SIG-M5 (cell line): Measurements from ENCODE around the gene CLEC16A.
"Not testable (repeated sequence)": the region's sequence is repeated elsewhere in the genome, so short reads cannot be mapped to it uniquely, and the experiment has no call there.

Source experiments
- DNase-seq: peaks from one replicate; lab custom pipeline; 2025; lab: John Stamatoyannopoulos, UW

Gene CLEC16A

GRCh38 chr16:10926094-10926493 is 18.3 kb upstream of the CLEC16A start:
- DNase-seq, result no peak

GRCh38 chr16:10926867-10927266 is 17.5 kb upstream of the CLEC16A start:
- DNase-seq, result no peak

- DNase-seq, result no peak
These were observed 16.8 kb upstream of the CLEC16A start for GRCh38 chr16:10927497-10928112.

GRCh38 chr16:10929097-10929496 is 15.3 kb upstream of the CLEC16A start:
- not testable (repeated sequence) for DNase-seq

GRCh38 chr16:10929853-10930754 is 14.3 kb upstream of the CLEC16A start:
- no peak for DNase-seq

GRCh38 chr16:10930755-10931093 is 13.6 kb upstream of the CLEC16A start:
- DNase-seq, result no peak

GRCh38 chr16:10931134-10931533 is 13.2 kb upstream of the CLEC16A start:
- no peak for DNase-seq

GRCh38 chr16:10931977-10932632 is 12.3 kb upstream of the CLEC16A start:
- DNase-seq, result no peak

GRCh38 chr16:10932959-10933710 is 11.2 kb upstream of the CLEC16A start:
- no peak for DNase-seq

- no peak for DNase-seq
These were observed 10.5 kb upstream of the CLEC16A start for GRCh38 chr16:10933865-10934264.

GRCh38 chr16:10934325-10935107 is 9.8 kb upstream of the CLEC16A start:
- no peak for DNase-seq

- DNase-seq, result no peak
These were observed 9.0 kb upstream of the CLEC16A start for GRCh38 chr16:10935226-10935915.

- DNase-seq, result no peak
These were observed 7.9 kb upstream of the CLEC16A start for GRCh38 chr16:10936272-10936984.

GRCh38 chr16:10937068-10937859 is 7.1 kb upstream of the CLEC16A start:
- no peak for DNase-seq

GRCh38 chr16:10938321-10938720 is 6.0 kb upstream of the CLEC16A start:
- DNase-seq, result no peak

- no peak for DNase-seq
These were observed 5.3 kb upstream of the CLEC16A start for GRCh38 chr16:10938796-10939648.

- no peak for DNase-seq
These were observed 4.6 kb upstream of the CLEC16A start for GRCh38 chr16:10939649-10940234.

- no peak for DNase-seq
These were observed 3.8 kb upstream of the CLEC16A start for GRCh38 chr16:10940501-10941079.
